Measurements from ENCODE around the gene SMIM36.

GRCh38 chr17:55540414-55541091, 29.3 kb upstream of the SMIM36 start:
- TF ChIP-seq ZNF70 (CRISPR knock-in tag; IDR thresholded peaks at IDR 0.05) = no peak
- TF ChIP-seq, protein P1, sequence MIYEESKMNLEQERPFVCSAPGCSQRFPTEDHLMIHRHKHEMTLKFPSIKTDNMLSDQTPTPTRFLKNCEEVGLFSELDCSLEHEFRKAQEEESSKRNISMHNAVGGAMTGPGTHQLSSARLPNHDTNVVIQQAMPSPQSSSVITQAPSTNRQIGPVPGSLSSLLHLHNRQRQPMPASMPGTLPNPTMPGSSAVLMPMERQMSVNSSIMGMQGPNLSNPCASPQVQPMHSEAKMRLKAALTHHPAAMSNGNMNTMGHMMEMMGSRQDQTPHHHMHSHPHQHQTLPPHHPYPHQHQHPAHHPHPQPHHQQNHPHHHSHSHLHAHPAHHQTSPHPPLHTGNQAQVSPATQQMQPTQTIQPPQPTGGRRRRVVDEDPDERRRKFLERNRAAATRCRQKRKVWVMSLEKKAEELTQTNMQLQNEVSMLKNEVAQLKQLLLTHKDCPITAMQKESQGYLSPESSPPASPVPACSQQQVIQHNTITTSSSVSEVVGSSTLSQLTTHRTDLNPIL (CRISPR knock-in tag; IDR thresholded peaks at IDR 0.05; ENCODE audit: low read depth) = no peak
- TF ChIP-seq ZFP30 (CRISPR knock-in tag; IDR thresholded peaks at IDR 0.05) = no peak
